GM20000 (cell line): Measurements from ENCODE around the gene PGBD1.

Source experiments
- DNase-seq: peaks from one replicate; pipeline ENCODE4 v3.0.0; 2012; ENCODE audit warnings: low spot score
- CTCF ChIP-seq: IDR thresholded peaks from 2 replicates; pipeline ENCODE4 v1.5.1; 2012; ENCODE audit warnings: mild to moderate bottlenecking, control low read depth; ENCODE audit errors: extremely low read depth, missing control alignments

Gene PGBD1

GRCh38 chr6:28245206-28245941 is 36.0 kb upstream of the PGBD1 start:
- no peak for DNase-seq
- TF ChIP-seq CTCF, result no peak

DNA sequence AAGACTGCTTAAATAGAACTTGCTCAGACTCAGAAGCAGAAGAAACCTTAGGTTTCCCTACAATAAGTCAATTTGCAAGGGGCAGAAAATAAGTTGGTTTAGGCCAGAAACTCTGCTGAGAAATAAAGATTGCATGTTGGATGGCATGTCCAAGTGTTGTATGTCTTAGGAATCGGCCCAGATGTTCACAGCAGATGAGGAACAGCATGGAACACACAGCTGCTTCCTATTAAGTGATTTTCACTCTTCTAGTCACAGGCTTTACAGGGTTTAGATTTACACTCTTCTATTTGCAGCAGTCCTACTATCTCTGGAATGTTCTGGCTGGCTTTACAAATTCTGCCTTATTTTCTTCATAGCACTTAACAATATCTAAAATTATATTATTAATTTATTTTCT is 32.5 kb upstream of the PGBD1 start:
- no peak for TF ChIP-seq CTCF
- no peak for DNase-seq

DNA sequence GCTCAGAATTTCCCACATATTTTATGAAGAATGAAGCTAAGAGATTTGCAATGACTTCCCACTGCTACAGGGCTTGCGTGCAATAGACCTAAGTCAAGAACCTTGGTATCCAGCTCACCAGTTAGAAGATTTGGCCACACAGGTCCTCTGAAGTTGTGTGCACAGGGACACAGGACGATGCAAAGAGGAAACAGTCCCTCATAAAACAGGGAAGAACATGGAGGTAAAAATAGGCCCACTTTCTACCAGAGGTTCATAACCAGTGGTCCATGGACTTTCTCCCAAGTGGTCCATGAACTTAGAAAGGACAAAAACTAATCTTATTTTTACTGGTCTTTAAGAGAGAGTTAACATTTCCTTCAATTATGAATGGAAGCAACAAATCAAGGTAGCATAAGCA is 30.6 kb upstream of the PGBD1 start:
- no peak for TF ChIP-seq CTCF
- DNase-seq, result no peak

- TF ChIP-seq CTCF, result no peak
- peak; percentile 39 for DNase-seq
Observed at GRCh38 chr6:28251661-28252008, 29.7 kb upstream of the PGBD1 start.

DNA sequence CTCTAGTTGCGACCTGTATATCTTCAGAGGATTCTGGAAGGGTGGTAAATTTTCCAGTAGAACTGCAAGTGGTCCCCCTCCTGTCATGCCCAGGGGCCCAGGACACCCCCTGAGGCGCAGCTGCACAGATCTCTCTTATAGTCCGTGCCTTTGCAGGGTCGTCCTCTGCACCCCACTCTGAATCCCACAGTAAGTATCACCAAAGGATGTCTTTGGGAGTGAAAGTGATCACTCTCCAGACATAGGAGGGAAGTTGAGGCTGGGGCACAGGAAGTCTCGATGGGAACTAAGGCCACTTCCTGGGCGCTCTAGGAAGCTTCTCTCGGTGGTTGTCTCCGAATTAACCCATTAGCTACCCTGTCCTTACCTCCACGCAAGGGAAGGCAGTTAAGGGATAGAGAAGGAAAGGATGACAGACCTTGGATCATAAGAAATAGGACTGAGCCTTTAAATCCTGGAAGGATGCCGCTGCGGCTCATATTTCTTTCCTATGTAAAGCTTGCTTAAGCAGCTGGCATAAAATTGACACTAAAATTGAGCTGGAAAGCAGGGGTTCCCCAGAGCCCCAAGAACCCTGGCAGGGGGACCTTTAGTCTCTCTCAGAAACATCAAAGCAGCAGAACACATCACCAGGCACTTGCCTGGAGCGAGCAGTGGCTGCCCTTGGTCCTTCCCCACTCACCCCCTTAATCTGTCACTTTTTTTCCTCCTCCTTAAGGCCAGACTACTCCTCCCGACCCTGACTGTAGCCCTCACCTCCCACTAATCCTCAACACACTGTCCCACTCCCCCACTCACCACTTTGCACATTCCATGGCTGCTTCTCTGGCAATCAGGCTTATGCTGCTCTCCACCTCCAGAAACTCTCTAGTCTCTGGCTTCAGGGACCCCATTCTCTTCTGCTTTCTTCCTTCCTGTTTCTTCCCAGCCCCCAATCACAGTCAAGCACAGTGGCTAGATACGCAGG is 29.1 kb upstream of the PGBD1 start, which contains the start of gene ZKSCAN4:
Gene ZKSCAN4 (minus strand): TSS at position 261 of the 967 bp plus-strand sequence. CDS start 289 bp downstream, outside the sequence.
- TF ChIP-seq CTCF, result no peak
- DNase-seq, result peak; percentile 84

GRCh38 chr6:28254121-28254519 is 27.3 kb upstream of the PGBD1 start:
- no peak for DNase-seq
- no peak for TF ChIP-seq CTCF

DNA sequence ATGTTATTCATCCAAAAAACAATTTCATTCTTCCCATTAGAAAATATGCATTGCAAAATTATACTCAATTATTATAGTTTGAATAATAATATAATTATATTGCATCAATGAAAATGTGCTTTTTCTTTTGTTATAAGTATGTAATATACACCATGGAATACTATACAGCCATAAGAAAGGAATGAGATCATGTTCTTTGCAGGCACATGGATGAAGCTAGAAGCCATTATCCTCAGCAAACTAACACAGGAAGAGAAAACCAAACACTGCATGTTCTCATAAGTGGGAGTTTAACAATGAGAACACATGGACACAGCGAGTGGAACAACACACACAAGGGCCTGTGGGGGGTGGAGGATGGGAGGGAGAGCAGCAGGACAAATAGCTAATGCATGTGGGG is 24.3 kb upstream of the PGBD1 start:
- DNase-seq, result no peak
- no peak for TF ChIP-seq CTCF
